LNCaP clone FGC (cell line): ENCODE measurements around the gene BASP1.

Experiments used
- DNase-seq: peaks from one replicate; pipeline ENCODE4 v3.0.0-alpha.2; 2011; ENCODE audit warnings: low read depth
- H3K4me3 ChIP-seq: 2 replicates; pipeline ENCODE4 v1.5.1; 2011; ENCODE audit warnings: mild to moderate bottlenecking, low read depth, low read length, control low read depth
- CTCF ChIP-seq: IDR thresholded peaks from 2 replicates; pipeline ENCODE4 v1.5.1; 2012; ENCODE audit warnings: mild to moderate bottlenecking; ENCODE audit not compliant: control insufficient read depth, insufficient read depth; ENCODE audit errors: extremely low read depth

The BASP1 gene

GRCh38 chr5:17221843-17222636 is 4.6 kb downstream of the BASP1 start:
- no peak overlapping the region for H3K4me3 ChIP-seq
- DNase-seq = no peak
- no peak for TF ChIP-seq CTCF

- no peak for TF ChIP-seq CTCF
- DNase-seq = no peak
- no peak overlapping the region for H3K4me3 ChIP-seq
Measured at GRCh38 chr5:17222664-17223063, 5.2 kb downstream of the BASP1 start.

DNA sequence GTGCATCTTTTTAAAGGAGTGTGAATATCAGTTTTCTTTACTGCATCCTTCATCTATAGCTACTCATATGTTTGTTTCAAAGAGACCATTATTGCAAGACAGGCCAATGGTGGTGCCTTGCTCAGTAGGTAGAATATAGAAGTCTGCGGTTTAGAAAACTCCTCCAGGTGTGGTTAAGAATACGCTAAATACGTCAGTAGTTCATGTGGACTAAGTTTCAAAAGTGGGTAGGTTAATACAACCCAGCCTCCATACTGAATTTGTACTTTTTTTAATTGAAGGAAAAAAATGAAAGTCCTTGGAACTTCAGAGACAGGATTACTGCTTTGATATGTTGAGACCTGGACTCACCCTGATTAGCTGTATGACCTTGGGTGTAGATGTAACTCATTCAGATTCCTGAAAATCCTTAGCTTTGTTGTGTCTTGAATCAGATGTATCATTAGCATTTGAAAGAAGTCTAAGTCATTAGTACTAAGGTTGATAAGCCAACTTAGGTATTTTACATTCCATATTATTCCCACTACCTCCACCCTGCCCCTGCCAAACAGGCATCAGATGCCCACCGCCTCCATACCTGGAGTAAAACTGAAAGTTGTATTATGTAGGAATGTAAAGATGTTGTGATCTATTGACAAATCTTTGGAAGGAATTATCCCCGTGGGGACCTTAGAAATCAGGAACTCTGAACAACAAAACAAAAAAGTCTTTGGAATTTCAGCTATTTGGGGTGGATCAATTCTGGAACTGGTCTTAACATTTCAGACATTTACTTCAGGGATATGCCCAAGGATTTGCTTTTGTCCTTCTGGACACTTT is 6.1 kb downstream of the BASP1 start:
- no peak for TF ChIP-seq CTCF
- DNase-seq = no peak
- H3K4me3 ChIP-seq = no peak overlapping the region

DNA sequence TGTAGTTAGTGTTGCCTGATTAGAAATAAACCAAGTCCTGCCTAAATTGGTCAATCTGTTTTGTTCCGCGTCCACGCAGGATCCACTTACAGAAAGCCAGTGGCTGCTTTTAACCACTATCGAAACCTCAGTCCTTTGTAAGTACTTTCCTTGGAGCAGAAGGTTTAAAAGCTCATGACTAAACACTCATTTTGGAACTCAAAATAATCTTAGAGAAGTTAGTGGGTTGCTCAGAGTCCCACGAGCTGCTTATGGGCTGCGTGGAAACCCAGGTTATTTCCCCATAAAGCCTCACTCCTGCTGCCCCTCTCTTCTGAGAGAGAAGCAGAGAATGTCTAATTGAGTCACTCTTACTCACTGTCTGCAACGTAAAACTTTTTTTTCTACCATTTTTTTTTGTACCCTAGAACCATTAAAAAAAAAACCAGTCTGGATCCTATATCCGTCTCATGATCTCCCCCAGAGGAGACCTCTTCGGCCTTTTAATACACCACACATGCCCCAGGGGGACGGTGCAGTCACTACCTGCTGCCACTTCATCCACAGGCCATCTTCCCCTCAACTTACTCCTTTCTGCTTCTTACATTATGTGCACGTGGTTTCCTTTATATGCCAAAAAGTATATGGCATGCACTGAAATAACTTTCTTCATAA is 7.6 kb downstream of the BASP1 start:
- no peak overlapping the region for H3K4me3 ChIP-seq
- TF ChIP-seq CTCF = no peak
- no peak for DNase-seq

GRCh38 chr5:17225520-17225919 is 8.1 kb downstream of the BASP1 start:
- TF ChIP-seq CTCF = no peak
- no peak for DNase-seq
- no peak overlapping the region for H3K4me3 ChIP-seq

- H3K4me3 ChIP-seq = no peak overlapping the region
- no peak for TF ChIP-seq CTCF
- no peak for DNase-seq
Measured at GRCh38 chr5:17227868-17228267, 10.4 kb downstream of the BASP1 start.
